IPS DF 4.7 (cell line): Measurements from ENCODE around the gene CALHM6.

Source experiments
- DNase-seq: peaks from one replicate; pipeline ENCODE4 v3.0.0-alpha.2; 2013; ENCODE audit warnings: low spot score; ENCODE audit errors: extremely low read depth

Gene CALHM6

DNA sequence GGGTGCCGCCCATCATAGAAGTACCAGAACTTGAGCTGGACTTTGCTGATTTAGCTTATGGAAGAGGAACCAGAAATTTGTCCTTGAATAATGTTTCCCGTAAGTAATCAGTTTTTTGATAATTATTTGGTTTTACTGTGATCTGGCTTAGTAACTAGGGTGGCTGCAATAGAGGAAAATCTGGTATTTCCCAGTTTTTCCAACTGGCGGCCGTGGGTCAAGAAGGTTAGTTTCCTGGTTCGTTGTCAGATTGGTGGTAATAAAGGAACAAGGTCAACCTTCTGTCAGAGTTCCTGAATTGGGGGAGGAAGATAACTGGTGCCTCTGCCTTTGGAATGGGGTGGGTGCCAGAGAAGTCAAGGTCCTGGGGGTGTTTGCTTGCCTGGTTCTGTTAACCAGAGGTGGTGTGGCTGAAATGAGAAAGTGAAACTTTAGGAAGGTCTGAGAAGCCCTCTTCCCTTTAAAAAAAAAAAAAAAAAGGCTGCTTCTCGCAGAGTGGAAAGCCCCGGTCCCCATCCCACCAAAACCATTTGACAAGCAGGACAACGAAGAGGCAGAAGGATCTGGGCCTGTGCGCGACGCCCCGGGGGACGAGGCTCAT is at the start of gene CALHM6:
TSS of gene CALHM6 (plus strand) at position 45 of the 601 bp plus-strand sequence. CDS start at position 600, 555 bp downstream.
- no peak for DNase-seq

- no peak for DNase-seq
Measured at GRCh38 chr6:116412270-116412669, 48.9 kb upstream of the CALHM6 start.

DNA sequence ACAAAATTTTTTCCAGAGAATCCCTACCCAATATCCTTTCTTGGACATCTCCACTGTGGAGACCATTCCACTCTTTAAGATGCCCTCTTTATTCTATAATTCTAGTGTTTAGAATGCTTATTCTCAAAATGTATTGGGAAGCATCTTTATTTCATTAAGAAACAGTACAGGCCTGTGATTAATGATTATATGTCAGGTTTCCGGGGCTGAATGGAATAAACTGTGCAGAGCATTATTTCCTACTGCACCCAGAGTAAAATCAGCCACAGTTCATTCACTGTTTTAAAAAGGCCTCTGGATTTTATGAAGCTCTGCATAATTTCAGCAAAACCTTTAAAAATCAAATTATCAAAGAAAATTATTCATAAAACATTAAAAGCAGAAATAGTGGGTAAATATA is 47.8 kb upstream of the CALHM6 start:
- DNase-seq: no peak

- DNase-seq: no peak
Measured at GRCh38 chr6:116417661-116418060, 43.5 kb upstream of the CALHM6 start.

- no peak for DNase-seq
Measured at GRCh38 chr6:116419069-116419786, 41.9 kb upstream of the CALHM6 start.

- no peak for DNase-seq
Measured at GRCh38 chr6:116420341-116420740, 40.8 kb upstream of the CALHM6 start.

DNA sequence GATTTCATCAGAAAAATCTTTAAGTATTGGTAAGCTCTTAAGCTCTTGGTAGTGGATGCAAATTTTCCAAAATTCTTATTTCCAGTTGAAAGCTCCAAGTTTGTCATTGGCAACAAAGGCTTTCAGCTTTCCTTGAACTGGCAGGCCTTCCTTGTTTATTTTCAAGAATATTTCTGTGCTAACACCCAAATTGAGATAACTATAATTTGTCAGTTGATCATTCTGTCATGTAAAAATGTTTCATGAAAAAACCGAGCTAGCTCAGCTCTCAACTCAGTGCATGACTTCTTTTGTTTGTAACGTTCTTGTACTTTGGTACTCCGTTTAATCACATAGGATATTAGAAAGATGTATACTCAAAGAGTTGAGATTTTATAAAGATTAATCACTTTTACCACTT is 38.9 kb upstream of the CALHM6 start:
- DNase-seq: no peak

- DNase-seq: no peak
Measured at GRCh38 chr6:116424001-116424400, 37.2 kb upstream of the CALHM6 start.

DNA sequence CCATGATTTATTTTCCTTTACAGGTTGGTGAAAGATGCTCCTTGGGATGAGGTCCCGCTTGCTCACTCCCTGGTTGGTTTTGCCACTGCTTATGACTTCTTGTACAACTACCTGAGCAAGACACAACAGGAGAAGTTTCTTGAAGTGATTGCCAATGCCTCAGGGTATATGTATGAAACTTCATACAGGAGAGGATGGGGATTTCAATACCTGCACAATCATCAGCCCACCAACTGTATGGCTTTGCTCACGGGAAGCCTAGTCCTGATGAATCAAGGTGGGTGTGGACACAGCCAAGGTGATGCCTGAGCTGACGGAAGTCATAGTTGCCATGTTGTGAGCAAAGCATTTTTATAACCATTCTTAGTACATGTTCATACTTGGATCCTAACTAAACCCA is 34.6 kb upstream of the CALHM6 start:
- no peak for DNase-seq

DNA sequence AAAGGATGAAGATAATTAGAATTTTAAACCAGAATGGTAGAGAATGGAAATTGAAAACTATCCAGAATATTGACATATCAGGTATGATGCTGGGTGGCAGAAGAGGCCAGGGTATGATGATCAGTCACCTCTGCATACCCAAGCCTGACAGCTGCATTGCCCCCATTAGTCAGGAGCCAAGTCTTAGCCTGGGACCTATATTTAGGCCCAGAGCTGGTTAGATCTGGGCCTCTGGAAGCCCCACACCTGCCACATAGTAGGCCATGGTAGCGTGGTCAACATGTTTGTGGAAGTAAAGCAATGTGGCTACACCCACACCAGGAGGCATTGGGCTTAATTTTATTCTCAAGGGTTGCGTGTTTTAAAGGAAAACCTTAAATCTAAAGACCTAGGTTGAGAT is 32.1 kb upstream of the CALHM6 start:
- no peak for DNase-seq

GRCh38 chr6:116430860-116431259 is 30.3 kb upstream of the CALHM6 start:
- DNase-seq: no peak

- DNase-seq: no peak
Measured at GRCh38 chr6:116431964-116432595, 29.1 kb upstream of the CALHM6 start.

GRCh38 chr6:116433206-116433712 is 27.9 kb upstream of the CALHM6 start:
- DNase-seq: no peak

- no peak for DNase-seq
Measured at GRCh38 chr6:116434056-116434725, 27.0 kb upstream of the CALHM6 start.

DNA sequence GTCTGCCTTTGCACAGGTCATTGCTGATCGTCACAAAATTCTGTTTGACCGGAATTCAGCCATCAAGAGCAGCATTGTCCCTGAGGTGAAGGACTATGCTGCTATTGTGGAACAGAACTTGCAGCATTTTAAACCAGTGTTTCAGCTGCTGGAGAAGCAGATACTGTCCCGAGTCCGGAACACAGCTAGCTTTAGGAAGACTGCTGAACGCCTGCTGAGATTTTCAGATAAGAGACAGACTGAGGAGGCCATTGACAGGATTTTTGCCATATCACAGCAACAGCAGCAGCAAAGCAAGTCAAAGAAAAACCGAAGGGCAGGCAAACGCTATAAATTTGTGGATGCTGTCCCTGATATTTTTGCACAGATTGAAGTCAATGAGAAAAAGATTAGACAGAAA is 24.6 kb upstream of the CALHM6 start:
- no peak for DNase-seq

DNA sequence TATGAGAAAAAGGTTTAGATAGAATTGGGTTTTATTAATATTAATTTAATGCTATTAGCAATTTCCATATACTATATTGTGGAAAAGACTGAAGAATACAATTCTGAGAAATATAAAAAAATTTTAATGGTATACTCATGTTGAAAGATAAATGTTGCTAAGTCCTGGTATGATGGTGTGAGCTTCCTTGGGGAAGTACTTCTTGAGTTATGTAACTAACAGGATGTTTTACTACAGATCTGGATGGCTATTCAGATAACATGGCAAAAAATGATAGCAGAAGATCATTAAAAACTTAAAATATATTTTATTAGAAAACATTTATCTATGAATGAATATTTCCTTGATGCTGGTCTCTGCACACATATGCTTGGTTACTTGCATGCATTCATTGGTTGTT is 23.5 kb upstream of the CALHM6 start:
- no peak for DNase-seq

DNA sequence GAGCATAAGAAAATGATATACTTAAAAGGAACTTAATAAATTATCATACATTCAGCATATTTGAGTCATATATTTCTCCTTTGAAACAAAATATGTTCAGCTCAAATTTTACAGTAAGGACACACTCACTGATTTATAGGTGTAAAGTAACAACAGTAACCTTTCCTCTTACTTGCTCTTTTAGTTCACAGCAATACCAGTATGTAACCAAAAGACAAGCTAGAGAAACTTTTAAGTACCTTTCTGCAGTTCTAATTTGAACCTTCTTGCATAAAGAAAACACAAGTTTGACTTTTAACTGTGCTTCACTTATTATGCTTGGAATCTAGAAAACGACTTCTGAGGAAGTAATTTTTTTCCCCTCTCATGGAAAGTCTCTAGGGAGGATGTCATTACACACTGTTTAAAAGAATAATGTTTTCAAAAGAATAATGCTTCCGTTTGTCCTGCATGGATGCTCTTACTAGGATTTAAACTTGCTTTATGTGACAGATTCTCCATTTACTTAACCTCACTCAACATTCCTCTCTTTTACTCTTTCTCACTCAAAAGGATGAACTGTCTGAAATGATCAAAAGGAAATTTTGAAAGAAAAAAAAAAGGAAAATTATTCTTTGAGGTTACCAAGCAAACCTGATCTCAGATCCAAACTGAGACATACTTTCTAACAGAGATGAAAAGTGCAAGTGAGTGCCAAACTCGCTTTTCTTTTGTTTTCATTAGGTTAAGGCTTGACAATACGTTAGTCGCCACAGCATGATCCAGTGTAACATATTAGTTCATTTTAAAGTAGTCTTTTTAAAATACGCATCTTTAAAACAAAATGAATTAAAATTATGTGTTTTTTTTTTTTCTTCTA is 22.4 kb upstream of the CALHM6 start:
- DNase-seq: no peak

DNA sequence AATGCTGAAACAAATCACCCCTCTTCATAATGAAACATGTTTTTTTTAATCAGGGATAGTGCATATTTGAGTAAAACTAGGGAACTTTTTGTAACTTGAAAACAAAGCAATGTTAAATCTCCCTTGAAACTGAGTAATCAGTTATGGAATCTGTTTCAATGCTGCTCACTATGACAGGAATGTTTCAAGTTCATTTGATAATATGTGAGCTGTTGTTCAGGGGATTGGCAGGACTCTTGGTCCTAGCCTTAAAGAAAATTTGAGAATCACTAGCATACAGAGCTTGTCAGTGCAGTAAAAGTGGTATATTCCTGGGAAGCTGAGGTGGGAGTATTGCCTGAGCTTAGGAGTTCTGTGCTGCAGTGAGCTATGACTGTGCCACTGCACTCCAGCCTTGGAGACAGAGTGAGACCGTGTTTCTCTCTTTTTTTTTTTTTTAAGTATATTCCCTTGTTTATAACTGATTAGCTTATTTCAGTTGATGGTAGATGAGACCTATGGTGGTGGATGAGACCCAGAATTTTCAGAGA is 21.6 kb upstream of the CALHM6 start:
- DNase-seq: no peak

GRCh38 chr6:116443105-116443504 is 18.1 kb upstream of the CALHM6 start:
- DNase-seq: no peak

DNA sequence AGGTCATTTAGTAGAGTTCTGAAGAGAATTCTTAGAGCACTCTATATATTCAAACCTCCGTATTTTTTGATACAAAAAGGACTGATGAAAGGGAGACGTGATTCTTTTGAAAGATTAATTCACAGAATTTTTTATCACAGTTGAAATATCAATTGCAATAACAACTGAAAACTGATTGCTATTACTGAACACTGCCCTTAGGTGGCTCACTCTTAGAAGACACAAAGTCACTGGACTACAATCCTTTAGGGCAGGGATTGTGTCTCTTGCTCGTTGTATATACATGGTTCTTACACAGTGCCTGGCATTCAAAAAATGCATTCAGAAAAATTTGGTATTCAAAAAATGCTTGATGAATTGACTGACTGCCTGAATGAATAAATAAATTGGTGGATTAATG is 17.1 kb upstream of the CALHM6 start:
- DNase-seq: no peak

DNA sequence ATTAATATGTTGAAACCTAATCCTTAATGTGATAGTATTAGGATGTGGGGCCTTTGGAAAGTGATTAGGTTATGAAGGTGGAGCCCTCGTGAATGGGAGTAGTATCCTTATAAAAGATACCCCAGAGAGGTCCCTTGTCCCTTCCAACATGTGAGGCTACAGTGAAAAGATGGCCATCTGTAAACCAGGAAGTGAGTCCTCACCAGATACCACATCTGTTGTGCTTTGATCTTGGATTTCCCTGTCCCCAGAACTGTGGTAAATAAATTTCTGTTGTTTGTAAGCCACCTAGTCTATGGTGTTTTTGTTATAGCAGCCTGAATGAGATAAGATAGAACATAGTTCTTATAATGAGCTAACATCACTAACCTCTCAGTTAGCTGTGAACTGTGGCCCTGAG is 16.6 kb upstream of the CALHM6 start:
- no peak for DNase-seq
